ENCODE results near the gene FAM120A.

Gene FAM120A

GRCh38 chr9:93451849-93452709 lies 594 bp downstream of the FAM120A start:
- DNase-seq, result peak; percentile 83

- peak; percentile 67 for DNase-seq
Observed at GRCh38 chr9:93452710-93453046, 1.2 kb downstream of the FAM120A start.

DNA sequence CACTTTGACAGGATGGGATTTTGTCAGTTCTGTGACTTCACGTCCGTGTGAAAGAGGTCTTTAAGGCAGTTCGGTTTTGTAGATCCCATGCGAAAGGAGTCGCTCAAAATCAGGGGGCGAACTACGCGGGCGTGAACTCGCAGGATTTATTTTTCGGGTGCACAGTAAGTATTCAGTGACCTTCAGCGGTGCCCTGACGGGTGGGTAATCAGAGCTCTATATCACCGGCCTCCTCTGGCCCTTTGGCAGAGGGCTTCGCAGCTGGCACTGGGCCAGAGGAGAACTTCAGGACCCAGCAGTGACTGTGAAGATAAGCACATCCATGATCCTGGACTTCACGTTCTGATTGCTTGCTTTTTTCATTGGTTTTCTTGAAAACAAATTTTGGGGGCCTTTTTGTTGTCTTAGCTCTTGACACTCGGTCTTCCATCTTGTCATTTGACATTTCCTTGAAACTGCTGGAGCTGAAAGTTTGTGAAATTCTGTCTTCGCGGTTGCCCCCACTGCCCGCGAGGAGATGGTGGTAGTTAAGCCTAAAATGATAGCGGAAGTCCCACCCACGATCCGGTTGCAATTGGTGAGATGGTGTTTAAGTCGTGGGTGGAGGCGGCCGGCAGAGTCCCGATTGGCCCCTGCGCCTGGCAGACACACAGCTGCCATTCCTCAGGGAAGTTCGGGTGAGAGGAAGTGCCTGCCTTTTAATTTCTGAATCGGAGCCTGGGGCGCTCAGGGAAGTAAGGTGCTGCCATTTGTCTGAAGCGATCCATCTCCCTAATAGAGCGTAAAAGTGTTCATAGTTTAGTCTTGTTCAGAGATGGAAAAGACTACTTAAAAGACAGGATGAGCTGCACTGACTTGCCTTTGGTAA lies 1.8 kb downstream of the FAM120A start, which contains the start of gene FAM120AOS:
Gene FAM120AOS (minus strand): TSS at position 535 of the 868 bp plus-strand sequence. CDS start 872 bp downstream, outside the sequence.
- DNase-seq, result peak; percentile 89

DNA sequence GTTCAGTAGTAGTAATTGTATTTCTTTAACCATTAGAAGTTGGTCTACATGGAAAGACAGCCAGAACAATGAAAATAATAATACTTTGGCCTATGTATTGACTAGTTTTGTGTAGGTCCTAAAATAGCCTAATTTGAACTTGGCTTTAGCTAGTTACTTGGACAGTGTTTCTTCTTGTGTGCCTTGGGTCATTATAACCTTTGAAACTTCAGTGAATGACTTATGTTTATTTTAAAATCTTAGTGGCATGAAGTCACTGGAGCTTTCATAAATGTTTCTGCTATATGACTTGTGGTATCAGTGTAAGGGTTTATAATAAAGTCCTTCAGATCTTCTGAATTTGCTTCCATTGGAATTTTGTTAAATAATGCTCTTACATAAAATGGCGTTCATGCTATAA lies 4.5 kb downstream of the FAM120A start:
- no peak for DNase-seq

- DNase-seq, result no peak
Observed at GRCh38 chr9:93456504-93456903, 5.0 kb downstream of the FAM120A start.

GRCh38 chr9:93457006-93457405 lies 5.5 kb downstream of the FAM120A start:
- DNase-seq, result no peak

- no peak for DNase-seq
Observed at GRCh38 chr9:93458712-93459111, 7.2 kb downstream of the FAM120A start.

- no peak for DNase-seq
Observed at GRCh38 chr9:93459432-93459847, 8.0 kb downstream of the FAM120A start.

DNA sequence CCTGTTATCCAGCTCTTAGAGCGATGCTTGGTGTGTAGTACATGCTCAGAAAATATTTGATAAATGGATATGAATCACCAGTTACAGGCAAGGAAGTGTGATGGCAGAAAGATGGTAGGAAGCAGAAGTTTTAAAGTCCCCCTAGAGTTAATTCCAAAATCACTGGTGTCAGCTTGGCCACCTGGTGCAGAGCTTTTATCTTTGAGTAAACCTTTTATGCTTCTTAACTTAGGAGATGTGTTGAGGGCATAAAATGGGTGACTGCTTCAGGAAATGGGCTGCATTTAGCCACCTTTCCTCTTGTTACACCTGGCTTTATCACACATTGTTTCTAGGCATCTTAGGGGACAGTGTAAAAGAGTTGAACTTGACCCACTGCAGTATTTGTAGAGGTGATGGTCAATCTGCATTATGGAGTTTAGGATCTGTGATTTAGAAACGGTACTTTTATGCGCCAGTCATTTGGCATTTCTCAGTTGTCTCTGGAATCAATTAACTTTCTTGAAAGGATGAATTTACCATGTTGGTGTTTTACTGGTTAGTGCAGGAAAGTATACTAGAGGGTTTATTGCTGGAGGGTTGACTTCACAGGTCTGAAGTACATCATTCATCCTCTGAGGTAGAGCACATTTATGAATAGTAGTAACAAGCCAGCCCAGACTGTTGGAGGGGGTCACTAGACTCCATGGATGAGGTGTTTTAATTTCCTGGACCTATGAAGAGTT lies 9.4 kb downstream of the FAM120A start:
- DNase-seq, result no peak

DNA sequence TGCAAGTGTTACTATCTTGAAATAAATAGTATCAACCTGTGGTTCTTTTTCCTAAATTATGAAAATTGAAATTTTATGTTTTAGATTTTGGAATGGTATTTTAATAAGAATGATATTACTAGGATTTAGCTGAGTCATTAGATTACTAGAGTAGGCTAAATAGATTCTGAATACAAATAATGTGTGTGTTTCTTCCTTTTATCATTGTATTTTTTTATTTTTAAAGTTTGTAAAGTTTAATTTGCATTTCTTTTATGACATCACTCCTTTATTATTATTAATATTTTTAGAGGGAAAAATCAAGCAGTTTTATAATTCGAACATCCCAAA lies 9.9 kb downstream of the FAM120A start:
- no peak for DNase-seq

GRCh38 chr9:93461821-93462220 lies 10.3 kb downstream of the FAM120A start:
- DNase-seq, result no peak

GRCh38 chr9:93463638-93464248 lies 12.3 kb downstream of the FAM120A start:
- no peak for DNase-seq

GRCh38 chr9:93464395-93464794 lies 12.9 kb downstream of the FAM120A start:
- no peak for DNase-seq

DNA sequence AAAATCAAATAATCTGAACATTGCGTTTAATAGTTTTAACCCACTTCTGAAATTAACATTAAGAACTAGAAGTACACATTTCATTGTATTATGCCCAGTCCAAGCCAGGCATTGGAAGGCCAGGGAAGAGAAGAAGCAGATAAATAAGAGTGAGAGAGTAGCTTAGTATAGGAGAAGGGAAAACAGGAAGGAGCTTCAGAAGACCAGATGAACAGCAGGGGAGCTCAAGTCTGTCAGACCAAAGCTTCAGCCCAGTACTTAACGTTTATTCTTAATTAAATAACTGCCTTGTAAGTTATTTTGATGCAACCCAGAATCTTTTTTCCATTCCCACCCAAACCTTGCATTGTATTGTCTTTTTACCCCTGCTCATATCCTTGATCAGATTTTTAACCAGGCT lies 13.4 kb downstream of the FAM120A start:
- no peak for DNase-seq

DNA sequence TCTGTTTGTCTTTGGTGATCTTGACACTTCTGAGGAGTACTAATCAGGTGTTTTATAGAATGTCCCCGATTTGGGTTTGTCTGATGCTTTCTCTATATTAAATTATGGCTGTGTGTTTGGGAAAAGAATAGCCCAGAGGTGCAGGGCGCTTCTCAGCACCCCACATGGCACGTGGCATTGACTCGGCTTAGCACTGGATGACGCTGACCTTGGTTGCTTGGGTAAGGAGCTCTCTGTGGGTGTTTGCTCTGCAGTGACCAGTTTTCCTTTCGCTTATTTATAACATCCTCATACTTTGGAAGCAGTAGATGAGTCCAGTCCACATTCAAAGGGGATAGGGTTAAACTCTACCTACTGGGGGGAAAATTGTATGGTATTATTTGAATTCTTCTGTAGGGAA lies 14.4 kb downstream of the FAM120A start:
- DNase-seq, result no peak

- no peak for DNase-seq
Observed at GRCh38 chr9:93466416-93467061, 15.1 kb downstream of the FAM120A start.

- no peak for DNase-seq
Observed at GRCh38 chr9:93467062-93467416, 15.6 kb downstream of the FAM120A start.

- DNase-seq, result no peak
Observed at GRCh38 chr9:93467462-93467861, 16.0 kb downstream of the FAM120A start.

DNA sequence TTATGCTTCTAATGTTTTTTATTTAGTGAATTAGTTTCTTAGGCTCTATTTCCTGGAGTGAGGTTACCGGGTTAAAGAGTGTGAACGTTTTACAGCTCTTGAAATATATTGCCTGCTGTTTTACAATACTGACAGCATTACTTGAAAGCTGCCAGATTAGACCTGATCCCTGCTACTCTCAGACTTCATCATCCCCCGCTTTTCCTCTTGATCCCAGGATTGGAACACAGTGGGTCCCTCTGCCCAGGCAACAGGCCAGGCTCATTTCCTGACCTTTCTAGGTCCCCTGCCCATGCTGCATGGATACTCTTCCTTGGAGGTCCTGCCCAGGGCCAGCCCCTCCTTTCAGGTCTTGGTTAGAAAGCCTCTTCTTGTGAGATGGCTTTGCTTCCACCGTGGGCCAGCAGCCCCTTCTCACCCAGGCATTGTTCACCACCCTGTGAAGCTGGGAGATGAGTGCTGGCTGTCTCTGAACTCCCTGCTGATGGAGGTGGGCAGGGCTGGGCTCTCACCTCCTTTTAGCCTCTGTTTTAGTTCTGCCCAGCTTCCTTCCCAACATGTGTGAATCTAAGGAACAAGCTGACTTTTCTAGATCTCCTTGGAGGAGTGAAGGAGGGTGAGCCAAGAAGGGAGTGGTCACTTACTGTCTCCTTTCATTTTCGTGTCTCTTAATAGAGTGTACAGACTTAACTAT lies 17.4 kb downstream of the FAM120A start:
- DNase-seq, result no peak

DNA sequence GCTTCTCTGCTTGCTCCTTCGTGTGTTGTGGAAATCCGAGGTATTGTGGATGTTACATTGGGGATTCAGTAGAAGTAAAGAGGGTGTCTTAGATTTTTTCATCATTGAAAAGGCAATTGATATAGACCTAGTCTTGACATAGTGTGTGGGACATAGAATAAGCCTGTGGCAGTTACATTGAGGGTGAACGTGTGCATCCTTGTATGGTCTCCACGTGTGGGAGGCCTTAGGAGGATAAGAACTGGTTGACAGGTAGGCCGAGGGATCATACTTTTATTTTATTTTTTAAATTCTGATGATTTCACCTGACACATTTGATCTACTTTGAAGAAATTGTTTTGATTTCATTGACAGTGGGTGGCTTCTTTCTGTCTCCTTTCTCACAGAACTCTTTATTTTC lies 18.9 kb downstream of the FAM120A start:
- no peak for DNase-seq

DNA sequence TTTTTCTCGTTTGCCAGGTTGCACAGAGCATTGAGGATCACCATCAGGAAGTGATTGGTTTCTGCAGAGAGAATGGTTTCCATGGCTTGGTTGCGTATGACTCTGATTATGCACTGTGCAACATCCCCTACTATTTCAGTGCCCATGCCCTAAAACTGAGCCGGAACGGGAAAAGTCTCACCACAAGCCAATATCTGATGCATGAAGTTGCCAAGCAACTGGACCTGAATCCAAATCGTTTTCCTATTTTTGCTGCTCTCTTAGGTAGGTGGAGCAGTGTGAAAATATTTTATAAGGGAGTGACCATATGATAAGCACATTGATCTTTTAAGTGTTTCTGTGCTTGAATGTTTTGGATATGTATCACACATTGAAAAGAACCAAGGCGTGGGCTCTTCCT lies 19.6 kb downstream of the FAM120A start:
- no peak for DNase-seq

DNA sequence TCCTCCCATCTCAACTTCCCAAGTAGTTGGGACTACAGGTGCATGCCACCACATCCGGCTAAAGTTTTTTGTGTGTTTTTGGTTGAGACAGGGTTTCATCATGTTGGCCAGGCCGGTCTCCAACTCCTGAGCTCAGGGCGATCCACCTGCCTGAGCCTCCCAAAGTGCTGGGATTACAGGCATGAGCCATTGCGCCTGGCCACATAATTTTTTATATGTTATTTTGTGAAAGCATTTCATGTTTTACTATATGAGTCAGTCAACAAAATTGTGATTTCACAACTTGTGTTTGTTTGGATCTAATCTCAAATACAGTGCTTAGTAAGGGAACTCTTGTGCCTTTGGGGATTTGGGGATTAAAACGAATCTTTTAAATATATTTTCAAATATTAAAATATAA lies 21.9 kb downstream of the FAM120A start:
- DNase-seq, result no peak
